ENCODE results near the gene TRAPPC12. TPM values are rescaled to one million over a fixed set of nuclear protein-coding genes. Genes with fewer than 3 reads are reported as not detected.

Gene TRAPPC12
- total RNA-seq (2022; extraction: Qiagen RNA extraction; ENCODE audit: low read depth) = 52.4 to 67.0 TPM (median 64.9 TPM) in 5 replicates

GRCh38 chr2:3379647-3380534, at the start of gene TRAPPC12:
Gene TRAPPC12, plus strand, starts transcription at chr2:3379694. Its CDS starts 7,930 bp downstream, at chr2:3387624.

GRCh38 chr2:3377612-3378432, 1.7 kb upstream of the TRAPPC12 start, which contains the start of gene EIPR1:
Gene EIPR1, minus strand, starts transcription at chr2:3377818. Its CDS starts 129 bp downstream, at chr2:3377689.

GRCh38 chr2:3519255-3520205, 140.0 kb downstream of the TRAPPC12 start, which contains the start of gene ADI1:
Gene ADI1, minus strand, starts transcription at chr2:3519531. Its CDS starts 44 bp downstream, at chr2:3519487.

Other genes with a start within 250 kb of the TRAPPC12 start
- gene EIPR1, start 1.9 kb upstream of the TRAPPC12 start, total RNA-seq (2022; extraction: Qiagen RNA extraction; ENCODE audit: low read depth) = 40.4 to 42.7 TPM (median 41.4 TPM) in 5 replicates
- gene ADI1, start 139.8 kb downstream of the TRAPPC12 start, total RNA-seq (2022; extraction: Qiagen RNA extraction; ENCODE audit: low read depth) = 48.8 to 62.5 TPM (median 55.6 TPM) in 5 replicates
- gene RNASEH1, start 178.6 kb downstream of the TRAPPC12 start, total RNA-seq (2022; extraction: Qiagen RNA extraction; ENCODE audit: low read depth) = 45.4 to 58.7 TPM (median 51.5 TPM) in 5 replicates
- 2,907 to 4,811 TPM (median 3,131 TPM) in 5 replicates for gene RPS7, start 195.6 kb downstream of the TRAPPC12 start, total RNA-seq (2022; extraction: Qiagen RNA extraction; ENCODE audit: low read depth)
- gene COLEC11, start 215.4 kb downstream of the TRAPPC12 start, total RNA-seq (2022; extraction: Qiagen RNA extraction; ENCODE audit: low read depth) = 0.53 to 0.82 TPM (median 0.63 TPM) in 5 replicates

Data from A549 treated with GW870086 at 1 μM for 4 hours (cell line).